ENCODE measurements around the gene KIF16B.
"Not testable (repeated sequence)": the region's sequence is repeated elsewhere in the genome, so short reads cannot be mapped to it uniquely, and the experiment has no call there.

The KIF16B gene

GRCh38 chr20:16554766-16555543 lies 18.3 kb downstream of the KIF16B start:
- no peak for DNase-seq

DNA sequence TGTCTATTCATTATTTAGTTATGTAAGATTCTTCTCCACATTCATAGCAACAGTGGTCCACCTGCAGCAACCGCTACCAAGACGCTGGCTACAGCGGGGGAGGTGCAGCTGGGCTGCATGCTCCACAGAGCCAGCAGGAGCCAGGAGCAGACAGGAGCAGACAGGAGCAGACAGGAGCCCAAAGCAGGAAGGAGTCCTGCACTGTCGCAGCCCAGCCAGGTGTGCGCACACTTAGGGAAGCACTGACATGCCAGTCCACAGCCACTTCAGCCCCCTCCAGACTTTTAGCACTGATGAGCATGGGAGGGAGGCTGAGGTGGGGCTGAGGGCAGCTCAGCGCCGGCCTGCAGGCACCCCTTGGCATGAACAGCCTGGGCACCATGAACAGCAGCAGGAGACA lies 19.6 kb downstream of the KIF16B start:
- no peak for DNase-seq

DNA sequence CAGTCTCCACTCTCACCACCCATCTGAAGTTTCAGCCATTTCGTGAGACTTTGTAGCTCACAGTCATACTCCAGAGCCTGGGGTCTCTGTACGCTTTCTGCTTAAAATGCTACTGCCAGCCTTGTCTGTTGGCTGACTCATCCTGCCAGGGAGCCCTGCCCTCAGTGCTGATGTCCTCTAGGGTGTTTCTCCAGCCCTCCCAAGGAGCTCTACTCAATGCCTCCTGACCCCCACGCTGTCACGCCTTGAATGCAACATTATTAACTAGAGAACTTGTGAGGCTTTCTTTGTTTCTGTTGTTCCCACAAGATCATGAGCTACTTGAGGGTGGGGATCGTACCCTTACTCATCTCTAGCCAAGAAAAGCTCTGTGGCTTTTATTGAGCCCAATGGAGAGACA lies 20.1 kb downstream of the KIF16B start:
- no peak for DNase-seq

DNA sequence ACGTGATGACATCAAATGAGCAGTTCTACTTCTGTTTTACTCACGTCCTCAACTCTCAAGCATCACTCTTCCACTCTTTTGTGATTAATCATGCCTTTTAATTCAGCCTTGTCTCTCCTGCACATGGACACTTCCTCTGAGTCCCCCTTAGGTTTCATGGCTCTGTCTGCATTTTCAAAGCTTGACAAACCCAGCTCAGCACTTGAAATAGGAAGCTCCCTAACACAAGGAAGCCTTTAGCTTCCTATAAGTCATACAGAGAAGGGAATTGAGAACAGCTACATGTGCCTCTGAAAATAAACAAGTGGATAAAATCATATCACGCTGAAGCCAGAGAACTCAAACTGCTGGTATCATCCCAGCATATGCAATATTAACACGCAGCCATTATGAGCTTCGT lies 21.2 kb downstream of the KIF16B start:
- no peak for DNase-seq

- DNase-seq, result no peak
These were observed 21.6 kb downstream of the KIF16B start for GRCh38 chr20:16551607-16552006.

DNA sequence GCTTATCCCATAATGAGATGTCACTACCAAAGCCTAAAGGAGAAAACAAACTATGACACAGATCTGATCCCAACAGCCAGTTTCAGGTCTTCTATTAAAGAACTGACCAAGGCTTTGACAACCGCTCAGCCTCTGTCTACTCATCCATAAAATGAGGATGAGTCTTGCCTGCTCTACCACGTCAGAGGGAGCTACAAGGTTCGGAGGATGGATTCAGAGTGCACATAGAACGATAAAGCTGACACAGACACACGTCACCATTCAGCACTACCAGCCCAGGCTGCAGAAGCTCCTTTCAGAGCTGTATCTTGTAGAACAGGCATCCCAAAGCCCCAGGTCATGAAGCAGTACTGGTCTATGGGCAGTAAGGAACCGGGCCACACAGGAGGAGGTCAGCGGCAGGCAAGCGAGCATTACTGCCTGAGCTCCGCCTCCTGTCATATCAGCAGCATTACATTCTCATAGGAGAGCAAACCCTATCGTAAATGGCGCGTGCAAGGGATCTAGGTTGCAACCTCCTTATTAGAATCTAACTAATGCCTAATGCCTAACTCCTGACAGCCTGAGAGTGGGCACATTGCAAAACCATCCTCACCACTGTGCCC lies 25.1 kb downstream of the KIF16B start:
- DNase-seq, result no peak

- no peak for DNase-seq
These were observed 28.3 kb downstream of the KIF16B start for GRCh38 chr20:16544949-16545348.

- DNase-seq, result no peak
These were observed 30.8 kb downstream of the KIF16B start for GRCh38 chr20:16542477-16542876.

DNA sequence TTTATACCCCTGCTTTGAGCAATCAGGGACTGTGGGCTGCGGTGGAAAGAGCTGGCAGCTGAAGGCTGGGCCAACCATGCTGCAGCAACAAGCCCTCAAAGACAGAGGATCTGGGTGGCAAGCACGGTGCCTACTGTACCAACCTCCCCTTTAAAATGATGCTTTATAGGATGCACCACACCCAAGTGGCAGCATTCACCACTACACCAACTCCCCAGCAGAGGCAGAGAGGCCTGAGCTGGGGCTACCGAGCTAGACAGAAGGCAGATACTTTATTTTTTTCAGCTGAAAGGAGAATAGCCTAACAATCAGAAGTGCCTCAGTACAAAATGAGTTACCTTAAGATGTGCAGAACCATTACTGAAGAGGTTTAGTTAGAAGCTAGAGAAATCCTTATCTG lies 31.4 kb downstream of the KIF16B start:
- DNase-seq, result no peak

- no peak for DNase-seq
These were observed 32.0 kb downstream of the KIF16B start for GRCh38 chr20:16541226-16541625.

DNA sequence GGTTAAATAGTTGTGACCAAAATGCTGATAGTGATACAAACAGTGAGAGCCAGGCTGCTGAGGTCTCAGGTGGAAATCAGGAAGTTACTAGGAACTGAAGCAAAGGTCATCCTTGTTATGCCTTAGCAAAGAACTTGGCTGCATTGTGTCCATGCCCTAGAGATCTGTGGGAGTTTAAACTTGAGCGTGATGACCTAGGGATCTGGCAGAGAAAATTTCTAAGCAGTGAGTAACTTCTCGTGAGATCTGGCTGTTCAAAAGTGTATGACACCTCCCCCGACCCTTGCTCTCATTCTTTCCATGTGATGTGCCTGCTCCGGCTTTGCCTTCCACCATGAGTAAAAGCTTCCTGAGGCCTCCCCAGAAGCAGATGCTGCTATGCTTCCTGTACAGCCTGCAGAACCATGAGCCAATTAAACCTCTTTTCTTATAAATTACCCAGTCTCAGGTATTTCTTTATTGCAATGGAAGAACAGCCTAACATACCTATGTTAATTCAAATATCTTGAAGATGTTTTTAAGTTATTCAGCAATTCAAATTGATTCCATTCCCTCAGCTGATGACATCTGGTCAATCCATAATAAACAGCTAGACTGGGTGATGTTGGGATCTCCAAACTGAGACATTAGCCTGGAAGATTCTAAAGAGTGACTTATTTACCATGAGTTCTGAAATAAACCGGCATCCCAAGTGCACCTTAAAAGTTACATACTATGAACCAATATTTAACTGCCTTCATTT lies 33.8 kb downstream of the KIF16B start:
- DNase-seq, result no peak

DNA sequence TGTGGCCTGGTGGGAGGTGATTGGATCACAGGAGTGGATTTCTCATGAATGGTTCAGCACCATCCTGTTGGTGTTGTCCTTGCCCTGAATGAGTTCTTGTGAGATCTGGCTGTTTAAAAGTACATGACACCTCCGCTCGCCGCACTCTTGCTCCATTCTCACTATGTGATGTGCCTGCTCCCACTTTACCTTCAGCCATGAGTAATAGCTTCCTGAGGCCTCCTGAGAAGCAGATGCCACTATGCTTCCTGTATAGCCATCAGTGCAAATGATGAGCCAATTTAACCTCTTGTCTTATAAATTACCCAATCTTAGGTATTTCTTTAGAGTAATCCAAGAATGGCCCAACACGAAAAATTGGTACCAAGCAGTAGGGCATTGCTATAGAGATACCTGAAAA lies 34.5 kb downstream of the KIF16B start:
- DNase-seq, result no peak

DNA sequence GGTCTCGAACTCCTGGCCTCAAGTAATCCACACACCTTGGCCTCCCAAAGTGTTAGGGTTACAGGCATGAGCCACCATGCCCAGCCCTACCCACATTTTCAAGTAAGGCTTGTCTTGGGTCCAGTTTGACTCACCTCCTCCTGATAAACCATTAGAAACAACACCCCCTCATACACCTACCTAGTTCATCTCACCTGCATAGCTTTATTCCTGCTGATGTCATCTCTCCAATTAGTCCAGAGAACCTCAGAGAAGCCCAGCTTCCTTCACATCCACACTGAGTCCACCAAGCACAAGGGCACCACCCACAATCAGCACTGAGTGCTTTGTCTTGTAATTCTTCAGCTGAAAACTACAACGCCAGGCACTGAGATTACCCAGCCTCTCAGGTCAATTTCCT lies 35.3 kb downstream of the KIF16B start:
- DNase-seq, result no peak

- no peak for DNase-seq
These were observed 36.1 kb downstream of the KIF16B start for GRCh38 chr20:16537025-16537665.

GRCh38 chr20:16535277-16535676 lies 38.0 kb downstream of the KIF16B start:
- no peak for DNase-seq

DNA sequence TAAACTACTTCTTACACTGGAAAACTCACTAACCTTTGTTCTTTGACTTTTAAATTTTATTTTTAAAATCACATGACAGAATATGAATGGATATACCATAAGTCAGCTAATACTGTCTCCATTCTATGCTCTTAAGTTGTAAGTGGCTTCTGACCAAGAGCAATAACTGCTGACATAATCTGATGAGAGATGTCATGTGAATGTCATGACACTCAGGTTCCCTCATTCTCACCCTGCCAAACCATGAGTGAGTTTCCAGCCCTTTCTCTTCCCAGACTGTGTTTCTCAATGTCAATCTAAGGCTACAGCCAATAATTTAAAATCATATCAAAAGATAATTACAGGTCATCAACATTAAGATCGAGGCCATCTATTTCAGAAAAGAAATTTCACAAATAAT lies 39.7 kb downstream of the KIF16B start:
- DNase-seq, result no peak

GRCh38 chr20:16531485-16531884 lies 41.8 kb downstream of the KIF16B start:
- DNase-seq, result no peak

- DNase-seq, result no peak
These were observed 43.0 kb downstream of the KIF16B start for GRCh38 chr20:16530201-16530681.

DNA sequence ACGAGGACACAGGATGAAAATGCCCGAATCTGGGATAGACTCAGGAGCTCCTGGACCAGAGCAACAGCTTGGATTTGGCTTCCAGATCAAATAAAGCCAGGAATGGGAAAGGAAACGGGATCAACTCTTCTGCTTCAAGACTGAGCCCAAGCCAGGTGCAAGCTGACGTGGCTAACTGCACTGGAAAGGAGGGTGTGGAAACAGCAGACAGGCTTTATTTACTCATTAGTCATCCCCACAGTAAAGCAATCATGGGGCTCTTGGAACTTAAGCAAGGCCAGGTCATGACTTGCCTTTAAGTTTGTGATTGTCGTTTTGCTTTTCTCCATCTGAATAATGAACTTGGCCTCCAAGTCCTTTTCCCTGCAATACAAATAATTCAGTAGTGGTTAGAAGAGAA lies 45.2 kb downstream of the KIF16B start:
- peak; percentile 2 for DNase-seq

GRCh38 chr20:16527438-16527837 lies 45.8 kb downstream of the KIF16B start:
- no peak for DNase-seq

GRCh38 chr20:16526433-16527380 lies 46.5 kb downstream of the KIF16B start:
- DNase-seq, result no peak

DNA sequence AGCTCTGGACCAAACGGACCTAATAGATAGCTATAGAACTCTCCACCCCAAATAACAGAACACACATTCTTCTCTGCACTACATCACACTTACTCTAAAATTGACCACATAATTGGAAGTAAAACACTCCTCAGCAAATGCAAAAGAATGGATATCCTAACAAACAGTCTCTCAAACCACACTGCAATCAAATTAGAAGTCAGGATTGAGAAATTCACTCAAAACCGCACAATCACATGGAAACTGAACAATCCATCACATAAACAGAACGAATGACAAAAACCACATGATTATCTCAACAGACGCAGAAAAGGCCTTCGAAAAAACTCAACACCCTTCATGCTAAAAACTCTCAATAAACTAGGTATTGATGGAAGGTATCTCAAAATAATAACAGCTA lies 50.6 kb downstream of the KIF16B start:
- DNase-seq, result not testable (repeated sequence)

Measured in NCI-H1436 (cell line).